22Rv1 (cell line): ENCODE data around the gene LRRN2.

Source experiments
- H3K27ac ChIP-seq: fragments of 450-650 bp; 2 replicates; pipeline ENCODE4 v1.5.1; 2017
- CTCF ChIP-seq: fragments of 450-650 bp; IDR thresholded peaks from 2 replicates; pipeline ENCODE4 v1.5.1; 2017; ENCODE audit warnings: mild to moderate bottlenecking
- ZFX ChIP-seq: fragments of 450-650 bp; IDR thresholded peaks from 2 replicates; pipeline ENCODE4 v1.6.1; 2017; ENCODE audit warnings: antibody characterized with exemption, borderline replicate concordance

Gene LRRN2

DNA sequence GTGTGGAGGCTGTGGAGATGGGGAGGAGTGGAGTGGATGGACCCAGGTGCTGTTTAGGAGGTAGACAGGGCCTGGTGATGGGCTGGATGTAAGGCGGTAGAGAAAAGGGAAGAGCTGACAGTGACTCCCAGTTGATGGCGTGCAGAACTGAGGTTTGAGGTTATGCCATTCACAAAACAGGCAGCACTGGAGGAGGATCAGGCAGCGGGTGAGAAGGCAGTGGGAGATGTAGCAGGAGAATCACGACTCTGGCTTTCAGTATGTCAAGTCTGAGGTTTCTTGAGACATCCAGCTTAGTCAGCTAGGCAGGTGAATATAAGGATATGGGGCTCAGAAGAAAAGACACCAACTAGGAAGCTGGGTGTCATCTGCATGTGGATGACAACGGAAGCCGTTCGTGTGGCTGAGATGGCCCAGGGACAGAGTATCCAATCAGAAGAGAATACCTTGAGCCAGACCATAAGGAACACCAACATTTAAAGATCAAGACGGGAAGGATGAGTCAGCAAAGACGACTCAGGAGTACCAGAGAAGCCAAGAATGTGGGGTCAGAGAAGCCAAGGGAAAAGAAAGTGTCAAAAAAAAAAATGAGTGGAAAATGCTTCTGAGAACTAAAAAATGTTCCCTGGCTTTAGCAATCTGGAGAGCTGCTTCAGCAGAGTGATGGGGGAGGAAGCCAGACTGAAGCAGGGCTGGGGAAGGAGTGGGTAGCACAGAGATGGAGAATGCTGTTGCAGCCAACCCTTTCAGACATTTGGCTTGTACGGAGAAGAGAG, 15.2 kb downstream of the LRRN2 start:
- TF ChIP-seq CTCF (no peak), ZFX (no peak)
- H3K27ac ChIP-seq, result no peak overlapping the region

- no peak overlapping the region for H3K27ac ChIP-seq
- TF ChIP-seq ZFX (no peak), CTCF (no peak)
Measured at GRCh38 chr1:204669579-204669978, 16.0 kb downstream of the LRRN2 start.

GRCh38 chr1:204664384-204664651, 21.2 kb downstream of the LRRN2 start:
- TF ChIP-seq ZFX, result no peak
- H3K27ac ChIP-seq, result no peak overlapping the region

GRCh38 chr1:204663644-204664383, 21.7 kb downstream of the LRRN2 start:
- TF ChIP-seq ZFX, result no peak
- no peak for TF ChIP-seq CTCF
- H3K27ac ChIP-seq, result no peak overlapping the region

- TF ChIP-seq CTCF (no peak), ZFX (no peak)
- H3K27ac ChIP-seq, result no peak overlapping the region
Measured at GRCh38 chr1:204662530-204662929, 23.0 kb downstream of the LRRN2 start.

GRCh38 chr1:204660509-204660908, 25.0 kb downstream of the LRRN2 start:
- TF ChIP-seq CTCF (no peak), ZFX (no peak)
- H3K27ac ChIP-seq, result no peak overlapping the region

DNA sequence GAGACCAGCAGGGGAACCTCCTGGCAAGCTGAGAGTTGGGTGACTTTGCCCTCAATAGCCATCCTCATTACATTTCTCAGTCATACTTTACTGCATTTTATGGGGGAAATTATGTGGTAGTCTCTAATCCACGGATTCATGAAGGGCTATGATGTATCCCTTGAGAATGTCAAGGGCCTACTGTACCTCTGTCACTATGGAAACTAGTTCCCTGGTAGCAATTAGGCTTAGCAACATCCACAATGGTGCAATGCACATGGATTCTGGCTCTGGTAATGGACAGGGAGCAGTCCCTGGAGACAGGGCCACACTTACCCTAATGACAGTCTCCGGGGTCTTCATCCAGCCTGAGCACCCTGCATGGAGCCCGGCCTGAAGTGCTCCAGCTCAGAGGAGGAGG, 26.5 kb downstream of the LRRN2 start:
- H3K27ac ChIP-seq, result no peak overlapping the region
- TF ChIP-seq CTCF (no peak), ZFX (no peak)
